NB4 (cell line): Measurements from ENCODE around the gene SPATA16.

Experiments
- POLR2A ChIP-seq: IDR thresholded peaks from 2 replicates; pipeline ENCODE4 v1.6.1; 2011; ENCODE audit warnings: mild to moderate bottlenecking; ENCODE audit not compliant: insufficient read length; ENCODE audit errors: extremely low read depth
- TF ChIP-seq, protein P1 (sequence below): IDR thresholded peaks from 2 replicates; pipeline ENCODE4 v1.6.1; 2011; ENCODE audit warnings: low read depth, low read length
- TF ChIP-seq, protein P2 (sequence below): IDR thresholded peaks from one replicate; pipeline ENCODE4 v1.5.1; 2012; ENCODE audit warnings: low read depth, low read length

DNA sequence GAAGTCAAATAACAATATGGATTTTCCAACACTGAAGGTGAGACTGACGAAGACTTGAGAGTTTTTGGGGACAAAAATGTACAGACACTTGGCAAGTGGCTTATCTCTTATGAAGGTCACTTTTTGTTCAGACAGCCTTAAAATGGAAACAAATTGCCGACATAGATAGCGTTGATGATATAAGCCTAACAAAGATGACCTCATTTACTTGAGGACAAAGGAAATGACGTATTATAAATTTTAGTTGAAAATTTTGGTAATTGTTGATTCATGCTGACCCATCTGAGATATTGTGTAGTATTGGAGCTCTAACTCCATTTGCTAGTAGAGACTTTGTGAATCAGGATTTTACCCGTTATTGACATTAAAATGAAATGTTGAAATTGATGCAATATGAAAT lies 168.3 kb downstream of the SPATA16 start:
- TF ChIP-seq, protein P1, sequence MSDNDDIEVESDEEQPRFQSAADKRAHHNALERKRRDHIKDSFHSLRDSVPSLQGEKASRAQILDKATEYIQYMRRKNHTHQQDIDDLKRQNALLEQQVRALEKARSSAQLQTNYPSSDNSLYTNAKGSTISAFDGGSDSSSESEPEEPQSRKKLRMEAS = no peak
- no peak for TF ChIP-seq POLR2A
- TF ChIP-seq, protein P2, sequence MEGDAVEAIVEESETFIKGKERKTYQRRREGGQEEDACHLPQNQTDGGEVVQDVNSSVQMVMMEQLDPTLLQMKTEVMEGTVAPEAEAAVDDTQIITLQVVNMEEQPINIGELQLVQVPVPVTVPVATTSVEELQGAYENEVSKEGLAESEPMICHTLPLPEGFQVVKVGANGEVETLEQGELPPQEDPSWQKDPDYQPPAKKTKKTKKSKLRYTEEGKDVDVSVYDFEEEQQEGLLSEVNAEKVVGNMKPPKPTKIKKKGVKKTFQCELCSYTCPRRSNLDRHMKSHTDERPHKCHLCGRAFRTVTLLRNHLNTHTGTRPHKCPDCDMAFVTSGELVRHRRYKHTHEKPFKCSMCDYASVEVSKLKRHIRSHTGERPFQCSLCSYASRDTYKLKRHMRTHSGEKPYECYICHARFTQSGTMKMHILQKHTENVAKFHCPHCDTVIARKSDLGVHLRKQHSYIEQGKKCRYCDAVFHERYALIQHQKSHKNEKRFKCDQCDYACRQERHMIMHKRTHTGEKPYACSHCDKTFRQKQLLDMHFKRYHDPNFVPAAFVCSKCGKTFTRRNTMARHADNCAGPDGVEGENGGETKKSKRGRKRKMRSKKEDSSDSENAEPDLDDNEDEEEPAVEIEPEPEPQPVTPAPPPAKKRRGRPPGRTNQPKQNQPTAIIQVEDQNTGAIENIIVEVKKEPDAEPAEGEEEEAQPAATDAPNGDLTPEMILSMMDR = no peak
